Measurements from ENCODE around the gene OR14I1.

Gene OR14I1

DNA sequence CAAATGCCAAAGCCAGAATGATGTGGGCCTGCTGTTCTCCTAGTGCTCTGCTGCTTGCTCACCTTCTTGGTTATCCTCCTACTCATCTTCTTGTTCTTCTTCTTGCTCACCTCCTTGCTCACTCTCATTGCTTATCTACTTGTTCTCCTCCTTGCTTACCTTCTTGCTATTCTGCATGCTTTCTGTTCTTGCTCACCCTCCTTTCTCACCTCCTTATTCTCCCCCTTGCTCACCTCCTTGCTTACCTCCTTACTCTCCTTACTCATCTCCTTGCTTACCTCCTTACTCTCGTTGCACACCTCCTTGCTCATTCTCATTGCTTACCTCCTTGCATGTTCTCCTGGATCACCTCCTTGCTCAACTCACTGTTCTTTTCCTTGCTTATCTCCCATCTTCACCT, at the start of gene OR14I1:
TSS of gene OR14I1 (minus strand) at position 53 of the 400 bp plus-strand sequence.
- no peak for DNase-seq (ENCODE audit: low read depth in 2 of 2)

DNA sequence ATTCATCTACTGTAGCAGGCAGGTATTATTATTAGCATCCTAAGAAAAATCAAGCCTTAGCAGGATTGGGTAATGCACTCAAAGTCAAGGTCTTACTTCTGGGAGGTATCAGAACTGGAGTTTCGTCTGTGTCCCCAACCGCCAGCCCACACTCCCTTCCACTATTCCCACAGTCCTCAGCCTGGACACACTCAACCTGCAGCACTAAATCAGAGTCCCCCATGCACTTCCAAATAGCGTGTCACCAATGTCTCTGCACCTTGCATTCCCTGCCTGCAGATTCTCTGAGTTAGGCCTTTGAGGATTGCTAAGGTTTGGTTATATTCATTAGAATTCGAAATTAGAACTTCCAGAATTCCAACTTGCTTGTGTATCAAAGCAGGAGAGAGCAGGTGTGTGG, 49.1 kb upstream of the OR14I1 start:
- no peak for DNase-seq (ENCODE audit: low read depth in 2 of 2)

DNA sequence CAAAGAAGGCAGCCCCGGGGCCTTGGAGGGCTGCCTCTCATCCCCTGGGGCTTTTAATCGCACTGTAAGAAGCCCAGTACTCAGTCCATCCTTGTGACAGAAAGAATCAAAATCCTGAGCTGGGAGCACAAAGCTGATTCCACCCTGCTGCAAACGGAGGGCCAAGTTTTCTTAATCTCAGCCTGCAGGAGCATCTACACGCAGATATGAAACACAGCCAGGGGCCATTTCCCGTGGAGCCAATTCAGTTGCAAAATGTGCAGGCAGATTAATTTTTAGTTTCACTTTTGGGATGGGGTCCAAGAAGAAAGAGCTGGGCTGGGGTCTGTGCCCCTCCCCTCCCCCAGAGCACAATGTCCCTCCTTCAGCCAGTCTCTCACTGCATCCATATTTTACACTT, 48.6 kb upstream of the OR14I1 start:
- no peak for DNase-seq (ENCODE audit: low read depth in 2 of 2)

DNA sequence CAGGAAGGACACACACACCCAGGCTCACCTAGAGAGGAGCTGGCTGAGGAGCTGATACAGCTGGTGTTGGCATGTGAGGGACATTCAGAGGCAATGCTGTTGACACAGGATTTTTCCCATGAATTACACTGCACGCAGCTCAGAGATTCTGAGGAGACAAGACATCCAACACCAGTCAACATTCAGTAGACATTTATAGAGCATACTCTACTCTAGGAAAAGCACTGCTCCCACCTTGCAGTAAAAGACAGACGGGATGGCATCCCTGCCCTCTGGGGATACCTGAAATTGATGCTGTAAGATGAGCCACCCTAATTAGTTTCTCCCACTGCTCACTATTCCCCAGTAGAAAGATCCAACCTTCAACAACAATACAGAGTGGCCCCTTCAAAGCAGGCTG, 47.9 kb upstream of the OR14I1 start:
- DNase-seq (ENCODE audit: low read depth in 2 of 2): no peak

DNA sequence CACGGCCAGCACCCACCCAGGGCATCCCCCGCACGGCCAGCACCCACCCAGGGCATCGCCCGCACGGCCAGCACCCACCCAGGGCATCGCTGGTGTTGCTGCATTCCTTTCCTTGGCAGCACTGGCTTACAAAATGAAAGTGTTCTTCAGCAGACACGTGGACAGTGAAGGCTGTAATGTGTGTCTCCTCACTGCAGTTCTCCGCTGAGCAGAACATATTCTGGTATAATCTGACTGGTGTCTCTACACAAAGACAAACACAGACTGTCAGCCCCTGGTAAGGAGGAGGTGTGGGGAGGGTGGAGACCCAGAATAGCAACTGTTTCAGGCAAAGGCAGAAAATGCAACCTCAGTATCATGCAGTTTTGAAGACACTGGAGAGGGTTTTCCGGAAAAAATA, 45.6 kb upstream of the OR14I1 start:
- DNase-seq (ENCODE audit: low read depth in 2 of 2): no peak

DNA sequence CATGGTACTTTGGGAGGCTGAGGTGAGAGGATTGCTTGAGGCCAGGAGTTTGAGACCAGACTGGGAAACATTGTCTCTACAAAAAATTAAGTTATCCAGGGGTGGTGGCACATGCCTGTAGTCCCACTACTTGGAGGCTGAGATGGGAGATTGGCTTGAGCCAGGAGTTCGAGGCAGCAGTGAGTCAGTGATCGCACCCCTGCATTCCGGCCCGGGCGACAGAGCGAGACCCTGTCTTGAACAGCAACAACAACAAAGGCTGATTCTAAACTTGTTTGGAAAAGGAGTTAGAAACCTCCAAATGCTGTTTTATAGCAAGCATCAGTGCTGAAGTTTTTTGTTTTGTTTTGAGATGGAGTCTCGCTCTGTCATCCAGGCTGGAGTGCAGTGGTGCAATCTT, 38.3 kb upstream of the OR14I1 start:
- no peak for DNase-seq (ENCODE audit: low read depth in 2 of 2)

DNA sequence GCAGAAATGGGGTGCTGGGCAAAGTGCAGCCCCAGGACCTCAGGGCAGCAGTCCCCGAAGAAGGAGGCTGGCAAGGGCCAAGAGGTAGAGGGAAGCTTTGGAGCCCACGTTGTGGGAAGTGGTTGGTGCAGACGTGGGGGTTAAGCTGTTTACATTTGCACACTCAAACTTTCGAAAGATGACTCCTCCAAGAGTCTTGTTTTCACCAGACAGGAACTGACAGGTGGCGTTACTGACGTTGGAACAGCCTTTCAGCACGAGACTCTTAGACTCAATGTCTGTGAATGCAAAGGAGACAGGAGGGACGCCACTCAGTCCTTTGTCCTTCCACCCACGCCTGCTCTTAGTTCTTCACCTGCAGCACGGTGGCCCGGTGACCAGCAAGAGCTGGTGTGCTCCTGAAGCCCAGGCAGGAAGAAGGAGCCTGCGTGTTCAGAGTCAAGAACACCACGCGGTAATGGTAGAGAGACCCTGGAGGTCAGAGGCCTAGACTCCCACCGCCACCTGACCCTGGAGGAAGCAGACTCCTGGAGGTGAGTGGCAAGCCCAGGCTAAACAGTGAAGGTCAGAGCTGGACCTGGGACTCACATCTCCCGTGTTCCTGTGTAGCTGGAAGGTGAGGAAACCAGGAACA, 37.1 kb upstream of the OR14I1 start:
- DNase-seq (ENCODE audit: low read depth in 2 of 2): no peak

DNA sequence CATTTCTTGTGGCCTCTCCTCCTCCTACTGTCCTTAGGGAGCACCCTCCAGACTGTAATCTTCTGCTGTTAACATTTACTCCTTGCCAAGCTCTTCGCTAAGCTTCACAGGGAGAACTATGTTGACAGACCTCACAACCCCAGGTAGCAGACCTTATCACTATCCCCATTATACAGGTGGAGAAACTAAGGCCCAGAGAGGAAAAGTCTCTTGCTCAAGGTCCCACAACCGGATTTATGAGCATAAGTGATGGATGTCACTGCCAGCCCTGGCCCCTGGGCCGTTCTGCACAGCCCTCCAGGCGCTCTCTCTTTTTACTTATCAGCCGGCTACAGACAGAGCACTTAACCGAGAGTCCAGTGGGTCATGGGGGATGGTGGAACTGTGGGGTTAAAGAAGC, 34.9 kb upstream of the OR14I1 start:
- no peak for DNase-seq (ENCODE audit: low read depth in 2 of 2)

DNA sequence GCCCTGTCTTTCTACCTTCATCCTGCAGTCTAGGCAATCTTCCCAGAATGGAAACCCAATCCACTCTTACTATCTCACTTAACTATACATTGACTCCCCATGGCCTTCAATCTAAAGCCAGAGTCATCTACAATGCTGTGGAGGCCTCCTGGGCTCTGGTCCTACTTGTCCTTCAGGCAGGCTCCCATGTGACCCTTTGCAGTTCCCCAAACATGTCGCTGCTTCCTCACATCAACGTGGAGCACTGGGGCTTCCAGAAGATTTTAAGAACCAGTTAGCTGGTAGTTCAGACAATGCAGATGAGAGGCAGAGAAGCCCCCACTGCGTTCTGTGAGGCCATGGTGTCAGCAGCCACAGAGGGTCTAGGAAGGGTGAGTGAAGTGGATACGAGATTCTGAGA, 34.4 kb upstream of the OR14I1 start:
- DNase-seq (ENCODE audit: low read depth in 2 of 2): no peak

DNA sequence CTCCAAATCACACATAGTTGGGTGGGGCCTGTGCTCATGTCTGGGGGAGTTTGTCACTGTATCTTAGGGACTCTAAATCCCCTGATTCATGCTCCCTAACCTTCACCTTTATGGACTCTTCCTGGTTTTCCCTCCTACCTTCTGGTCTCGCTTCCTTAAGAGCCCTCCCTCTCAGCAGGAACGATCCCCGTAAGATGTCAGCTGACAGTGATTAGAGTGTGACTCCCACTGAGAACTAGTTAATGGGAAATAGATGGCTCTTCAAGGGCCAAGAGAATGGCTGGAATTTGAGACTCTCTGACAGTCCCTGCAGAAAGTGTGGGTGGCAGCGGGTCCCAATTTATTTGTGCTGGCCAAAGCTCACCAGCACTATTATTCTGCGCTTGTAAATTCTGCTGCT, 31.0 kb upstream of the OR14I1 start:
- DNase-seq (ENCODE audit: low read depth in 2 of 2): no peak

DNA sequence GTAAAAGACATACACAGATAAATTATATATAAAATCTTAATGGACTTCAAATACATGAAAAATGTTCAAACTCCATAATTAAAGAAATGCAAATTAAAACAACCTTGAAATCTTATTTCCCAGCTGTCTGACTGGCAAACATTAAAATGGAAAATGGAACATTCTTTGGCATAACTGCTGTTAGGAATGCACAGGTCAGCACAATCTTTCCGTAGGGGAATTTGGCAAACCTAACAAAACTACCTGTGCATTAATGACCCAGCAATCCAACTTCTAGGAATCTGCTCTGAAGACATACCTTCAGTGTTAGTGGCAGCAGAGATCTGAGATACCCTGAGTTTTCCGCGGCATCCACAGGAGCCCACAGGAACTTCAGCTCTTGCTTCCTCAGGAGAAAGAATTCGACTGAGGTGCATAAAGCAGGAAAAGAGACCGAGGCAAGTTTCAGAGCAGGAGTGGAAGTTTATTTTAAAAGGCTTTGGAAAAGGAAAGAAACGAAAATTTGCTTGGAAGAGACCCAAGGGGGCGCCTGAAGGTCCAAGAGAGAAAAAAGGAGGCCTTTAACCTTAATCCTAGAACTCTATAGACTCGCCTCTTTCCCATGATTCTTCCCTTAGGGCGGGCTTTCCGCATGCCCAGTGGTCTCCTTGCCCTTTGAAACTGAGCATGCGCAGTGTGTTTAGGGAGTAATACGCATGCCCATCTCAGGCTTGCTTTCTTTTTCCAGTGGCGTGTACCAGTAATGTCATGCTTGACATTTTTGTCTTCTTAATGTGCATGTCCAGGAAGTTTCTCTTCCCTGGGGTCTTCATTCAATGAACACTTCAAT, 28.2 kb upstream of the OR14I1 start:
- DNase-seq (ENCODE audit: low read depth in 2 of 2): no peak

DNA sequence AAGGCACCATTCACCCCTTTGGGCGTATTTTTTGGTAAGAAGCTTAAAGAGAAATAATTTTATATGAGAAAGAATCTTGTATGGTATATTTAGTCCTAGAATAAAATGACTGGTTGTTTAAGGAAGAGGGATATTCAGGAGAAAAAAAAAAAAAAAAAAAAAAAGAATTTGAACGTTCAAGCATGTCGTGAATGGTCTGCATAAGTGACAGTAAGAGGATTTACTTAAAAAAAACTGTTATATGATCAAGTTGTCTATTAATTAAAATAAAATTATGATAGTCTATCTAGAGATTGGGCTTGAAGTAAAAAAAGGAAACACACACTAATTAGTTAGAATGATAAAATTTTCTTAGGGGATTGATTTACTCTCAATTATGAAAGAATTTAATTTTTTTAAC, 11.7 kb upstream of the OR14I1 start:
- no peak for DNase-seq (ENCODE audit: low read depth in 2 of 2)

DNA sequence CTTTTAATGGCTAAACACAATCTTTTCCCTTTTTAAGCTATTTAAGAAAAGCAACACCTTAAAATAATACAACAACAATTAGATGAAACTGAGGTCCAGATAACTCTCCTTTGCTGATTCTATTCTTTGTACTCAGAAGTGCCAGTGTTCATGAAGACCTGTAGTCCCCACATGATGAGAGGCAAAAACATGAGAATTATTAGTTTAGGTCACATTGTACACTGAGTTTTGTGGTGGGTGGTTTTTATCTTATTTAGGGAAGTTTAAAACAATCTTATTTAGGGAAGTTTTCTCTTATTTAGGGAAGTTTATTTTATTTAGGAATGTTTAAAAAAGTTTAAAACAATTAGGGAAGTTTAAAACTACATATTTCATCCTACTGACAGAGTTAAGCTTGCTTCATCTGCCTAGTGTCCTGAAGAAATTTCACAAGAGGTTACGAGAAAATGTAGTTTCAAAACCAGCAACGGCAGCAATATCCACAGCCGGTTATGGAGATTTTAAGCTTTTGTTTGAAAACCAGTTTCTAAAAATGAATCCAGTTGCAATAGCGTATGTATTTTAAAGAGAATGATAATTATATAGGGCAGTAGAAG, 7.8 kb upstream of the OR14I1 start:
- DNase-seq (ENCODE audit: low read depth in 2 of 2): no peak

DNA sequence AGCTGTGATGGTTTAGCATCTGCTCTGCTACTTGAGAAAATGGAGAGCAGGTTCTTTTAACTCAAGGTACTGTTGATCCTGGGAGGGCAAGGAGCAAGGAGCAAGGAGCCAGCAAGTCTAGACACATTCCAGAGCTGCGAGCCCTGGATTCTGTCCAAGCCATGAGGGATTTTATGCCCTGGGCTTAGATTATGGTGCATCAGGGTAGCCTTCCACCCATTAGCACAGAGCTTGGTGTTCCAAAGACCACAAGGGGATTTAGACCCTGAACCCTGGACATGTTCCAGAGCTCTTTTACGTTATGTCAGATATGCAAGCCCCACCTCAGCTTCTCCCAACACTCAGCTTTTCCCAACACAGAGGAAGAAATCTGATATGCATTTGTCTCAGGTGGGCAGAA, 2.0 kb upstream of the OR14I1 start:
- DNase-seq (ENCODE audit: low read depth in 2 of 2): no peak

DNA sequence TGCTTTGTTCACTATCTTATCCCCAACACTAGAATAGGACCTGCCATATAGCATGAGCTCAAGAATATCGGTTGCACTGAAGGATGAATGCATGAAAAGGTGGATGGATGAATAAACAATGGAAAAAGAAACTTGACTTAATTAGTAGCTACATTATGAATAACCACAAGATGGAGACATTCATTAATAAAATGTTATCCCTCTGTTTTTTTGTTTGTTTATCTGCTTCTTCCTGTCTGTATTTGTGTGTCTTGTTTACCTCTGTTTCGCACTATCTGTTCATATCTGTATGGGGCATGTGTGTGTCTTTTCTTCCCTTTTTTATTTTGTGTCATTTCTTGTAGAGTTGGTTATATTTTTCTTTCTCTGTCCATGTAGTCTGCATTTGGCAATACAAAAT, 1.1 kb upstream of the OR14I1 start:
- DNase-seq (ENCODE audit: low read depth in 2 of 2): no peak

DNA sequence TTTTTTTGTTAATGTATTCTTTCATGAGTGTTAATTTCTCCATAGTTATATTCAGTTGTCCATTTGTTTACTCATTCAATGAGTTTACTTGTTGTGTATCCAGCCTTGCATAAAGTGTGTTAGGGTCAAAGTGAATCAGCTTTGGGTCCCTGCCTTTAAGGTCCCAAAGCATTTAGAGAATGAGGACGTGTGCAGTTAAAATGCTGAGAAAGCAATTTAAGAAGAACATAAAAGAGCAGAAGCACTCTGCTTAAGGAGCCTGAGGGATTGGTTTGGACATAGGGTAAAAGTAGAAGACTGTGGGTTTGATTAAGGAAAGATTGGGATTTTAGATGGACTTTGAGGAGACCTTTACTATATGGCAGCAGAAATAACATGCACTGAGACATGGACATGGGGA, 3.5 kb downstream of the OR14I1 start:
- DNase-seq (ENCODE audit: low read depth in 2 of 2): no peak

DNA sequence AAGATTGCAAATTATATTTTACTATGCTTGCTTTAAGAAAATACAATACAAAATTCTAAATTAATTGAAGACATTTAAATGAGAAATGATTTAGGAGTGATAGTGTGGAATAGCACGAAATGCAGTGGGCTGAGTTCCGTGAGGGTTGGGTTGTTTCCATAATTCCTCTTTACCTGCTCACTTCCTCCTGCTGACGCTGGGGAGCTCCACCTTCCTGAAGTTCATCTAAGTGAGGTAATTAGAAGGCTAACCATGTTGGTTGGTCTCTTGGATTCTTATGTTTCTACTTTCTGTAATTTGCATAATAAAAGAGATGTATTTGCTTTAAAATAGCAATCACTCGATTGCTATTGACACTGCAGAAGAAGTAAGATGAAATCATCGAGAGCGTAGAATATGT, 4.7 kb downstream of the OR14I1 start:
- DNase-seq (ENCODE audit: low read depth in 2 of 2): no peak

DNA sequence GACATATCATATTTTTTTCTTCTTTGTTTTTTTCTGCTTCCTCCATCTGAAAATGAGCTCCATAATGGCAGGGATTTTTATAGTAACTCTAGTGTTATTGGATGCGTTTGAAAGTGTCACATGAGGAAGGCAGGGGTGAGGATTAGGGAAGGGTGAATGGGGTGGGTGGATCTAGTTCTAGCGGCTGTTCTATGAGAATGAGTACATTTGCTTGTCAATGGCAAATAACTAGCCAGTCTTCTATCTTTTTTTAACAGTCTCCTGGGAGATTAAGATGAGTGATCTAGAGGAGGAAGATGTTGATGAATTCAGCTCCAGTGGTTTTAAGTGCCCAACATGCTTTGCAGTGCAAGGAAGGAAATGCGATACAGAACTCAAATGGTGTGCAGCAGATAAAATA, 5.8 kb downstream of the OR14I1 start:
- no peak for DNase-seq (ENCODE audit: low read depth in 2 of 2)

DNA sequence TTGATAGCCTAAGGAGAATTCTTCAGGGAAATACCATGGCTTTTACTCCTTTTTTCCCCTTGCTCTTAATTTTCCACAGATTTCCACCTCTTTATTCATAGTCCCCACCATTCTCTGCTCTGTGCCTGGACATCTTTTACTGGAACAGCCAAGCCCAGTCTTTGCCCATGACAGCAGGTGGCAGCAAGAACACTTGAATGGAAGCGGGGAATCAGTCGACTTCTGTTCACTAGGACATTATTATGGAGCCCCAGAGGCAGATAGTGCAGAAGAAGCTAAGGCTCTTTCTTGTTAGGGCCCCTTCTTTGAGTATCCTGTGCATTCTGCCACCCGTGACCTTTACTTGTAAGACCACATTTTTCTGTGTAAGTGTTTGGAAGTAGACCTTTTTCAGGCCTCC, 6.3 kb downstream of the OR14I1 start:
- DNase-seq (ENCODE audit: low read depth in 2 of 2): no peak

DNA sequence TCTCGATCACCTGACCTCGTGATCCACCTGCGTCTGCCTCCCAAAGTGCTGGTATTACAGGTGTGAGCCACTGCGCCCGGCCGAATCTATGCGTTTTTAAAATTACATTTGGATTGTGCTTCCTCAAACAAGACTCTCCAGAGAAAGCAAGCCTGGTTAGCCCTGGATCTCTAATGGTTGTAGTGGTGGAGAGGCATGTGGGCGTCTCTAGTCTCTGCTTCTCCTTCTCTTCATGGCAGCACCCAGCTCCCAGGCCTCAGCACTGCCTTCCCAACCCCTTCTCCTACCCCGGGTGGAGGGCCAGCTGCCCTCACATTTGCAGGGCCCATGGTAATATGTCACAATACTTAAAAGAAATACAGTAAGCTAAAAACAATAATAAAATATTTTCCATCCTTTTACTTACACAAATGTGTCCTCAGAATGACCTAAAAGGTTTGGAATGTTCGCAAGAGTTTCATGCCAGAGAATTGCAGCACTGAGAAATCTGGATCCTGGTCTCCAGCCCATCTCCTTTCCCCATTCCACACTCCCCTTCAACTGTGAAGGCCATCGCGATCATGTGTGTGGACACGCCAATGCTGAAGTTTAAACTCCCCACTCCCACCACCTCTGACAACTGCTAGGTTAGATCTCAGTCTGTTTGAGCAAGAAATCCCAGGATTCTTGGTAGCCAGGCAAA, 7.0 kb downstream of the OR14I1 start:
- no peak for DNase-seq (ENCODE audit: low read depth in 2 of 2)

DNA sequence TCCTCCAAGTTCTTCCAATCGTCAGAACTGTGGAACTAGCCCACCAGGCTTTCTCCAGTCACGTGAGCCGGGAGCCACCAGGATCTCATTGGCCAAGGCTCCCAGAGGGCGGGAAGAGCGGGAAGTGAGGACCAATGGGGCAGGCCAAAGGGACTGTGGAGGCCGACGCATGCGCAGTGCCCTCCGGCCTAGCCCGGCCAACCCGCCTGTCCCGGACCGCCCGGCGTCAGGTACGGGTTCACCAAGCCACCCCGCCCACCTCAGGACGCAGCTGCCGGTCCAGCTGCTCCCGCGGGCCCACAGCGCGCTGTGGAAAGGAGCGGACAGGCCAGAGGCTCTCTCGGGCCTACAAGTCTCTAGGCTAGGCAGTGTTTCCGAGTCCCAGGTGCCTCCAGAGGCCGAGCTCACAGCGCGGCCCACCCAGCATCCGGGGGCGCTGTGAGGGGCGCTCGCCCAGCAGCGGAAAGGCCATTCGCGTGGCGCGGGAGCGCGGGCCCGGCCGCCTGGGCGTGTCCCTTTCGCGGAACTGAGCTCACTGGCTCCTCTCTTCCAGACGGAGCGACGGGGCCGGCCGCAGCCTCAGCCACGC, 10.9 kb downstream of the OR14I1 start:
- no peak for DNase-seq (ENCODE audit: low read depth in 2 of 2)

Measured in stimulated activated CD4-positive, alpha-beta T cell treated with anti-CD3 and anti-CD28 coated beads, Interleukin-1b, Interleukin-23, amount 100 ng/mL, for 1 hour (primary cell).